Vagina (tissue), 2 donors: ENCODE measurements around the gene CENPU.

Experiments used
- CTCF ChIP-seq, 3 experiments: fragments of 450-650 bp in 2 of 3; fragments of 200-600 bp in 1 of 3; sonication (generic) in 1 of 3; IDR thresholded peaks; one replicate each; pipeline ENCODE4 v1.5.1; 2017 to 2019; ENCODE audit warnings: antibody characterized with exemption in 3 of 3, mild to moderate bottlenecking in 2 of 3, moderate library complexity in 2 of 3
- POLR2A ChIP-seq, 2 donors: fragments of 450-650 bp; IDR thresholded peaks; one replicate each; pipeline ENCODE4 v1.6.1; 2017; ENCODE audit warnings: antibody characterized with exemption in 2 of 2, mild to moderate bottlenecking in 2 of 2, moderate library complexity in 2 of 2
- POLR2AphosphoS5 ChIP-seq, 2 donors: sonication (generic); formaldehyde crosslinking; IDR thresholded peaks; one replicate each; pipeline ENCODE4 v1.9.0; 2017; ENCODE audit warnings: antibody characterized with exemption in 2 of 2, mild to moderate bottlenecking in 2 of 2, low read depth in 1 of 2; ENCODE audit not compliant: insufficient read depth in 1 of 2

GRCh38 chr4:184776821-184777220 lies 42.9 kb upstream of the CENPU start:
- TF ChIP-seq CTCF (IDR thresholded peaks at IDR 0.05) (no peak), POLR2A (IDR thresholded peaks at IDR 0.05) (no peak), POLR2AphosphoS5 (IDR thresholded peaks at IDR 0.05; ENCODE audit: insufficient read depth in 1 of 2, low read depth in 1 of 2) (no peak)
